Measurements from ENCODE around the gene GPATCH2.
"Not testable (repeated sequence)": the region's sequence is repeated elsewhere in the genome, so short reads cannot be mapped to it uniquely, and the experiment has no call there.

The GPATCH2 gene

GRCh38 chr1:217407534-217408001 lies 223.3 kb downstream of the GPATCH2 start:
- no peak for TF ChIP-seq CTCF (IDR thresholded peaks at IDR 0.05; ENCODE audit: extremely low read depth, missing control alignments)
- DNase-seq (ENCODE audit: low spot score), result no peak

GRCh38 chr1:217403026-217403720 lies 227.7 kb downstream of the GPATCH2 start:
- DNase-seq (ENCODE audit: low spot score), result no peak
- no peak for TF ChIP-seq CTCF (IDR thresholded peaks at IDR 0.05; ENCODE audit: extremely low read depth, missing control alignments)

GRCh38 chr1:217402301-217402700 lies 228.6 kb downstream of the GPATCH2 start:
- no peak for TF ChIP-seq CTCF (IDR thresholded peaks at IDR 0.05; ENCODE audit: extremely low read depth, missing control alignments)
- no peak for DNase-seq (ENCODE audit: low spot score)

GRCh38 chr1:217393896-217394295 lies 237.0 kb downstream of the GPATCH2 start:
- TF ChIP-seq CTCF (IDR thresholded peaks at IDR 0.05; ENCODE audit: extremely low read depth, missing control alignments), result no peak
- DNase-seq (ENCODE audit: low spot score), result no peak

GRCh38 chr1:217392441-217392840 lies 238.4 kb downstream of the GPATCH2 start:
- no peak for TF ChIP-seq CTCF (IDR thresholded peaks at IDR 0.05; ENCODE audit: extremely low read depth, missing control alignments)
- no peak for DNase-seq (ENCODE audit: low spot score)

GRCh38 chr1:217389895-217390294 lies 241.0 kb downstream of the GPATCH2 start:
- no peak for DNase-seq (ENCODE audit: low spot score)
- no peak for TF ChIP-seq CTCF (IDR thresholded peaks at IDR 0.05; ENCODE audit: extremely low read depth, missing control alignments)

GRCh38 chr1:217388522-217389065 lies 242.3 kb downstream of the GPATCH2 start:
- TF ChIP-seq CTCF (IDR thresholded peaks at IDR 0.05; ENCODE audit: extremely low read depth, missing control alignments), result no peak
- no peak for DNase-seq (ENCODE audit: low spot score)

GRCh38 chr1:217381773-217382172 lies 249.1 kb downstream of the GPATCH2 start:
- not testable (repeated sequence) for DNase-seq (ENCODE audit: low spot score)

- not testable (repeated sequence) for DNase-seq (ENCODE audit: low spot score)
Measured at GRCh38 chr1:217379804-217380203, 251.1 kb downstream of the GPATCH2 start.
